Uterus (tissue), 4 donors: Measurements from ENCODE around the gene S1PR2. TPM values are rescaled to one million over a fixed set of nuclear protein-coding genes. Genes with fewer than 3 reads are reported as not detected.

Experiments used
- DNase-seq, 2 donors: peaks; one replicate each; pipeline ENCODE4 v3.0.0-alpha.2; 2019 to 2020
- H3K27ac ChIP-seq, 2 donors: fragments of 200-600 bp; sonication (generic); 1 replicate in 1 of 2; 2 replicates in 1 of 2; pipeline ENCODE4 v1.5.1; 2016 to 2018
- H3K27me3 ChIP-seq, 2 donors: fragments of 200-600 bp; sonication (generic); one replicate each; pipeline ENCODE4 v1.5.1; 2018 to 2019; ENCODE audit warnings: control low read depth in 1 of 2
- H3K36me3 ChIP-seq, 2 donors: fragments of 200-600 bp; sonication (generic); one replicate each; pipeline ENCODE4 v1.5.1; 2019; ENCODE audit warnings: control low read depth in 1 of 2
- H3K4me1 ChIP-seq, 2 donors: fragments of 200-600 bp; sonication (generic); one replicate each; pipeline ENCODE4 v1.5.1; 2018 to 2019; ENCODE audit warnings: control low read depth in 1 of 2
- H3K4me3 ChIP-seq, 2 donors: fragments of 200-600 bp; sonication (generic); 1 replicate in 1 of 2; 2 replicates in 1 of 2; pipeline ENCODE4 v1.5.1; 2018 to 2019; ENCODE audit warnings: mild to moderate bottlenecking in 1 of 2
- H3K9me3 ChIP-seq, 2 donors: fragments of 200-600 bp; sonication (generic); one replicate each; pipeline ENCODE4 v1.5.1; 2019; ENCODE audit warnings: control low read depth in 1 of 2
- POLR2A ChIP-seq, 2 donors: fragments of 450-650 bp; IDR thresholded peaks; one replicate each; pipeline ENCODE4 v1.6.1; 2016; ENCODE audit warnings: antibody characterized with exemption in 2 of 2, mild to moderate bottlenecking in 1 of 2, moderate library complexity in 1 of 2
- intact Hi-C: fragments of 100-400 bp; cut with DNase I; formaldehyde crosslinking; loops from one replicate; pipeline ENCODE4 v1.15.1; 2023; ENCODE audit warnings: low total_unique reads
- total RNA-seq, 4 donors: library from RNA; depleted of rRNA in 3 of 4; stranded (reverse); fragments of >200 nt in 3 of 4; gene quantifications; one replicate each; pipeline versions ENCODE4 v1.1.0 to v1.2.4, GENCODE V29; 2014 to 2023
- TF ChIP-seq, protein P1 (sequence below), 4 experiments: fragments of 200-600 bp in 2 of 4; fragments of 450-650 bp in 2 of 4; sonication (generic) in 2 of 4; IDR thresholded peaks; one replicate each; pipeline ENCODE4 v1.5.1; 2016 to 2019; ENCODE audit warnings: antibody characterized with exemption in 4 of 4, mild to moderate bottlenecking in 2 of 4, moderate library complexity in 1 of 4
- donor health status: DM: yes; HTN: yes; CAD: no.

S1PR2 gene
- total RNA-seq, 4 donors from 2014 or later, result 1.3 to 32.5 (median 17.3) TPM

DNA sequence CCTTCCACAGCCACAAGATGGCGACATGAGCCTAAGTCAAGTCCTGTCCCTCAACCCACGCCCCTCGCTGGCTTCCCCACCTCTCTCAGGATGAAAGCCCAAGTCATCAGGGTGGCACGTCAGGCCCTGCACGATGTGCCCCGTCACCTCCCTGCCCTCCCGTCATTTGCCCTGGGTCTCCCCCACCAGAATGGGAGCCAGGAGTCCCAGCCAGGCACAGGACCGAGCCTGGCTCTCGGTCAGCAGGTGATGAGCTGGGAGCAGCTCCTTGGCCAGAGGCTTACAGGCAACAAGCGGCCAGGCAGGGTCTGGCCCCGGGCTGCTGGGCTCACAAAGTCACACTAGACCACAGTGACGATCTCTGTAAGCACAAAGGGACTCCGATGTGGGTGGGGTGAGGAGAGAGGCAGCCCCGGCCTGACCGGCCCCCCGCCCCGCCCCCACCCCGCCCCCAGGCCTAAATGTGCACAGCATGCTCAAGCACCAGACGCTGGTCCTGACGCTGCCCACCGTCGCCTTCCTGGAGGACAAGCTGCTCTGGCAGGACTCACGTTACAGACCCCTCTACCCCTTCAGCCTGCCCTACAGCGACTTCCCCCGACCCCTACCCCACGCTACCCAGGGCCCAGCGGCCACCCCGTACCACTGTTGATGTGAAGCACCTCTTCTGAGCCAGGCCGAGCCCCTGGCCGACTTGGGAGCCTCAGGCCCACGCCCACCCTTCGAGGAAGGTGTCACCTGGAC, 28.2 kb upstream of the S1PR2 start:
- Histone ChIP-seq H3K4me3 (no peak overlapping the region), H3K27me3 (no peaks in the 10 kb centered on the region), H3K4me1 (no peaks in the 10 kb centered on the region), H3K36me3 (no peaks in the 10 kb centered on the region), H3K27ac (no peak overlapping the region), H3K9me3 (no peaks in the 10 kb centered on the region)
- DNase-seq, result peak; percentile 74 to 85
- TF ChIP-seq, protein P1, sequence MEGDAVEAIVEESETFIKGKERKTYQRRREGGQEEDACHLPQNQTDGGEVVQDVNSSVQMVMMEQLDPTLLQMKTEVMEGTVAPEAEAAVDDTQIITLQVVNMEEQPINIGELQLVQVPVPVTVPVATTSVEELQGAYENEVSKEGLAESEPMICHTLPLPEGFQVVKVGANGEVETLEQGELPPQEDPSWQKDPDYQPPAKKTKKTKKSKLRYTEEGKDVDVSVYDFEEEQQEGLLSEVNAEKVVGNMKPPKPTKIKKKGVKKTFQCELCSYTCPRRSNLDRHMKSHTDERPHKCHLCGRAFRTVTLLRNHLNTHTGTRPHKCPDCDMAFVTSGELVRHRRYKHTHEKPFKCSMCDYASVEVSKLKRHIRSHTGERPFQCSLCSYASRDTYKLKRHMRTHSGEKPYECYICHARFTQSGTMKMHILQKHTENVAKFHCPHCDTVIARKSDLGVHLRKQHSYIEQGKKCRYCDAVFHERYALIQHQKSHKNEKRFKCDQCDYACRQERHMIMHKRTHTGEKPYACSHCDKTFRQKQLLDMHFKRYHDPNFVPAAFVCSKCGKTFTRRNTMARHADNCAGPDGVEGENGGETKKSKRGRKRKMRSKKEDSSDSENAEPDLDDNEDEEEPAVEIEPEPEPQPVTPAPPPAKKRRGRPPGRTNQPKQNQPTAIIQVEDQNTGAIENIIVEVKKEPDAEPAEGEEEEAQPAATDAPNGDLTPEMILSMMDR (IDR thresholded peaks at IDR 0.05), result peak; percentile 44 to 70 (median 60)
- no peak for TF ChIP-seq POLR2A (IDR thresholded peaks at IDR 0.05)
- intact Hi-C loops, result no loop called here

DNA sequence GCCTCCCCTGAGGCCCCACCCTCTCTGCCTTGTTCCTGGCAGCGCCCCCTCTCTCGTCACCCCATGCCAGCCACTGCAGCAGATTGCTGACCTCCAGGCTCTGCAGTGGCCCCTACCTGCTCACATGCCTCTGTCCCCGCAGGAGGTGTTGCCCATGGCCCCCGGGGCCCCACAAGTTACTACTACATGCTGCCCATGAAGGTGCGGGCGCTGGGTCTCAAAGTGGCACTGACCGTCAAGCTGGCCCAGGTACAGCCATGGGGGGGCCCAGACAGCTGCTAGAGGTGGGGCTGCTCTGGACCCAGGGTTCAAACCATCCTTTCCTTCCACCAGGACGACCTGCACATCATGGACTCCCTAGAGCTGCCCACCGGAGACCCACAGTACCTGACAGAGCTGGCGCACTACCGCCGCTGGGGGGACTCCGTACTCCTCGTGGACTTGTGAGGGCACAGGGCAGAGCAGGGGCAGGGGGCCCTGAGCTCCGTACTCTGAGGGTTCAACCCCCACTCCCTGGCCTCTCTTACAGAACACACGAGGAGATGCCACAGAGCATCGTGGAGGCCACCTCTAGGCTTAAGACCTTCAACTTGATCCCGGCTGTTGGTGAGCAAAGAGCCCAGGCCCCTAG, 27.1 kb upstream of the S1PR2 start:
- no peaks in the 10 kb centered on the region for H3K9me3 ChIP-seq
- TF ChIP-seq POLR2A (IDR thresholded peaks at IDR 0.05), result no peak
- TF ChIP-seq, protein P1 (IDR thresholded peaks at IDR 0.05), result no peak
- intact Hi-C loops, result no loop called here
- no peaks in the 10 kb centered on the region for H3K27me3 ChIP-seq
- H3K4me3 ChIP-seq, result no peak overlapping the region
- H3K36me3 ChIP-seq, result no peaks in the 10 kb centered on the region
- DNase-seq, result no peak
- H3K27ac ChIP-seq, result no peak overlapping the region
- no peaks in the 10 kb centered on the region for H3K4me1 ChIP-seq

DNA sequence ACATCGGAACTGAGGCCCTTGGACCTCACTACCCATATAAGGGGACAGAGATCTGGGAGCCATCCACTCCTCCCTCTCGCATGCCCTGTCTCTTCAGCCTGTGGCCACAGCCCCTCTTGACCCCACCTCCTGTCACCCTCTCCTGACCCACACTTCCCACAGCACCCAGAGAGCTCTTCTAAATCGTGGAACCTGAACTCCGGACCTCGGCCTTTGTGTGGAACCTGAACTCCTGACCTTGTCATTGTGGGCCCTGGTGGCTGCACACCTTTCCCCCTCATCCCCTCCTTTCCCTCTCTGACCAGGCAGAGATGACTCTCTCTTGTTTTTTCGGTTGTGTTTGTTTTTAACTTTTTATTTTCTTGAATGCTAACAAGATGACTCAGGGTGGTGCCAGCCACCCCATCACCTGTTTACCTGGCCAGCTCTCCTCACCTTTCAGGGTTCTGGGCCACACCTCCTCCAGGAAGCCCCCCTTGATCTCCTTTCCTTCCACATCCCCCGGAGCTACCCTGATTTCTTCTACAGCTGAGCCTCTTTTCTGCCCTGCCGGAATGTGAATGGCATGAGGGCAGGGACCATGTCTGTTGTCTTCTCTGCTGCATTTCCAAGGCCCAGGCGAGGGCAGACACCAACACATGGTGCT, 26.0 kb upstream of the S1PR2 start:
- TF ChIP-seq, protein P1 (IDR thresholded peaks at IDR 0.05), result no peak
- TF ChIP-seq POLR2A (IDR thresholded peaks at IDR 0.05), result no peak
- DNase-seq, result no peak
- no peaks in the 10 kb centered on the region for H3K36me3 ChIP-seq
- intact Hi-C loops, result no loop called here
- no peaks in the 10 kb centered on the region for H3K27me3 ChIP-seq
- H3K27ac ChIP-seq, result no peak overlapping the region
- H3K4me1 ChIP-seq, result peaks cover 0 to 4% of the 10 kb centered on the region in 2 donors
- no peak overlapping the region for H3K4me3 ChIP-seq
- no peaks in the 10 kb centered on the region for H3K9me3 ChIP-seq

DNA sequence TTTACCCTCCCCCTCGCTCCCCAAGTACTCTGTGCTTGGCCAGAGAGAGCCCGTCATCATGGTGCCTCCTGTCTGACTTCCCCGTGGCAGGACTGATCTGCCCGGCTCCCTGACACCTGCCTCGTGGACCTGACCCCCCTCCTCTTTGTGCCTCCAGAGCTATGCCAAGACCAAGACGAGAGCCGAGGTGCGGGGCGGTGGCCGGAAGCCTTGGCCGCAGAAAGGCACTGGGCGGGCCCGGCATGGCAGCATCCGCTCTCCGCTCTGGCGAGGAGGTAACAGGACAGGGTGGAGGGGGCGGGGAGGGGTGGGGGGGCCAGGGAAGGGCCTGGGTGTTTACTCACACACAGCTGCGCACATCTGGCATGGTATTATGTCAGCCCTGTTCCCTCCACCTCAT, 25.4 kb upstream of the S1PR2 start:
- no peak for DNase-seq
- no peaks in the 10 kb centered on the region for H3K9me3 ChIP-seq
- no peak overlapping the region for H3K4me3 ChIP-seq
- H3K27me3 ChIP-seq, result no peaks in the 10 kb centered on the region
- H3K4me1 ChIP-seq, result peaks cover 0 to 4% of the 10 kb centered on the region in 2 donors
- no peaks in the 10 kb centered on the region for H3K36me3 ChIP-seq
- intact Hi-C loops, result no loop called here
- no peak overlapping the region for H3K27ac ChIP-seq
- TF ChIP-seq, protein P1 (IDR thresholded peaks at IDR 0.05), result no peak
- no peak for TF ChIP-seq POLR2A (IDR thresholded peaks at IDR 0.05)

DNA sequence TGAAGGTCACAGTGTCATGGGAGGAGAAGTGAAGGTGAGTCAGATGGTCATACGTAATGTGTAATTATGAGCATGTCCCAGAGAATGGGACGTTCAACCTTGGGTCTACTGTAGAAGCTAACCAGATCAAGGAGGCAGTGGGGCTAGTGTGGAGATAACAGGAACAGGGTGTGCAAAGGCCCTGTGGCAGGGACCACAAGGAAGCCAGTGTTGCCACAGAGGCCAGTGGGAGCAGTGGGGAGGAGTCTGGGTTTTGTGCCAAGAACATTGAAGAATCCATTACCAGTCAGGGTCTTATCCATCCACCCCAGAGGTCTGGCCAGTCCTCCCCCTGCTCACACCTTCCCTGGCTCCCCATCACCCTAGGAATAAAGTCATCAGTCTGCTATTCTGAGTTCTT, 24.2 kb upstream of the S1PR2 start:
- Histone ChIP-seq H3K27ac (no peak overlapping the region), H3K27me3 (no peaks in the 10 kb centered on the region), H3K4me3 (no peak overlapping the region), H3K9me3 (no peaks in the 10 kb centered on the region), H3K4me1 (peaks cover 0 to 4% of the 10 kb centered on the region in 2 donors), H3K36me3 (no peaks in the 10 kb centered on the region)
- TF ChIP-seq, protein P1 (IDR thresholded peaks at IDR 0.05), result no peak
- no peak for TF ChIP-seq POLR2A (IDR thresholded peaks at IDR 0.05)
- intact Hi-C loops, result no loop called here
- no peak for DNase-seq
